ENCODE results near the gene KSR1. TPM values are rescaled to one million over a fixed set of nuclear protein-coding genes. Genes with fewer than 3 reads are reported as not detected.

The KSR1 gene
- total RNA-seq, 6 experiments from 2014 or later, result 5.9 to 12.9 (median 8.7) TPM

DNA sequence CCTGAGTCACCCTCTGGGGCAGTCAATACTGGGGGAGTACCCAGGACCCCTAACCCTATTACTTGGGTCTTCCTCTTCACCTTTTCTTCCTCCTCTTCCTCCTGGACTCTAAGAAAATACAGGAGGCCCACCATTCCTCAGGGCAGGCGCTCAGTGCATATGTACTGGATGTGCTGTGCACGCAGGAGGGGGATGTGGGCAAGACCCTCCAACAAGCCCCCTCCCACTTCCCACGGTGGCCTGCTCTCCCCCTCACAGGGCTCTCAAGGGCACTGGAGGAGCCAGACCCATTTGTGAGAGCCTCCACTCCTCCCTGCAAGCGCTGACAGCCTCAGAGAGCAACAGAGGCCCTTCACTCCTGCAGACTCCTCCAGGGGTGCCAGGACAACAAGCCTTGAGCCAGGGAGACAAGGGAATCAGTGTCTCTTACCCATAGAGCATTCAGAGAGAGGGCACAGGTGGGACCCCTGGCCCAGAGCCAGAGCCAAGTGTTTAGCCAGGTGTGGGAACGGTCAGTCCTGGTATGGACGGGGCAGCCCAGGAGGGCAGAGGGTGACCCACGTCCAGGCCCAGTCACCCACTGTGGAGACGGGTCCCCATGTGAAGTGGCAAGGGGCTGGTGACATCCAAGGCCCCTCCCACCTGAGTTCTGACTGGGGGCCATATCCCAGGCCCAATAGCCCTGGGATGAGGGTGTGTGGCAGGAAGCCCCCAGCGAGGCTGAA is 27.3 kb upstream of the KSR1 start:
- intact Hi-C loops (cut with DNase I), result no loop called here
- ATAC-seq, result no peak
- WGBS (ENCODE audit: insufficient coverage, low coverage, low lambda C conversion rate, missing lambda C conversion rate), result 100% methylated on average over 1 of the region's 9 CpGs

DNA sequence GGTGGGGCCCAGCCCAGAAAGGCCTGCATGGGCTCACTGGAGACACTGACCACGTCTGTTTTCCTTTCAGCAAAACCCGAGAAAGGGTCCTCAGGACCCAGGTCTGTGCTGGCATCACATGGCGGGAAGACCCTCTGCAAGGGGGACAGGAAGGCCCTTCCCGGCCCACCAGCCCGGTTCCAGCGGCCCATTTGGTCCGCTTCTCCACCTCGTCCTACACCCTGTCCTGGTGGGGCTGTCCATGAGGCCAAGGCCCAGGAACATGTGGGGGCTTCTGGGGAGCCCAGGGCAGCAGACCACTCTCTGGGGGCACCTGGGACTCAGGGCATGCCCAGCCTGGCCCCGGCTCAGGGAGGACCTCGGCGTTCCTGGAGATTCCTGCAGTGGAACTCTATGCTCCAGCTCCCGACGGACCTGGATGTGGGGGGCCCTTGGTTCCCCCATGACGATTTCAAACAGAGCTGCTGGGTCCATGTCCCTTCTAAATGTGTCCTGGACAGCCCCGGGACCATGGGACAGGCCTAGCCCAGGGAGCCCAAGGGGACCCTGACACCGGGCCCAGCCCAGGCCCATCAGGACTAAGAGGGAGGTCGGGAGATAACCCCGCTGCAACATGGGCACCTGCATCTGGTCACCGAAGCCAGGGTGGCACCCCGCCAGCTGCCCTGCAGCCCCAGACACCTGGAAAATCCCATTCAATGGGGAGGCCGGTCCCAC is 26.4 kb upstream of the KSR1 start:
- ATAC-seq, result no peak
- H3K4me1 ChIP-seq, result no peaks in the 10 kb centered on the region
- intact Hi-C loops (cut with DNase I), result no loop called here
- H3K9me3 ChIP-seq, result no peaks in the 10 kb centered on the region
- DNase-seq, result no peak
- H3K4me3 ChIP-seq, result no peak overlapping the region
- no peaks in the 10 kb centered on the region for H3K36me3 ChIP-seq
- WGBS (ENCODE audit: insufficient coverage, low coverage, low lambda C conversion rate, missing lambda C conversion rate), result no CpG with 5 or more reads among the region's 21 CpGs
- H3K27me3 ChIP-seq, result no peaks in the 10 kb centered on the region
- no peak overlapping the region for H3K27ac ChIP-seq
- TF ChIP-seq POLR2A (IDR thresholded peaks at IDR 0.05), result no peak
- TF ChIP-seq, protein P1, sequence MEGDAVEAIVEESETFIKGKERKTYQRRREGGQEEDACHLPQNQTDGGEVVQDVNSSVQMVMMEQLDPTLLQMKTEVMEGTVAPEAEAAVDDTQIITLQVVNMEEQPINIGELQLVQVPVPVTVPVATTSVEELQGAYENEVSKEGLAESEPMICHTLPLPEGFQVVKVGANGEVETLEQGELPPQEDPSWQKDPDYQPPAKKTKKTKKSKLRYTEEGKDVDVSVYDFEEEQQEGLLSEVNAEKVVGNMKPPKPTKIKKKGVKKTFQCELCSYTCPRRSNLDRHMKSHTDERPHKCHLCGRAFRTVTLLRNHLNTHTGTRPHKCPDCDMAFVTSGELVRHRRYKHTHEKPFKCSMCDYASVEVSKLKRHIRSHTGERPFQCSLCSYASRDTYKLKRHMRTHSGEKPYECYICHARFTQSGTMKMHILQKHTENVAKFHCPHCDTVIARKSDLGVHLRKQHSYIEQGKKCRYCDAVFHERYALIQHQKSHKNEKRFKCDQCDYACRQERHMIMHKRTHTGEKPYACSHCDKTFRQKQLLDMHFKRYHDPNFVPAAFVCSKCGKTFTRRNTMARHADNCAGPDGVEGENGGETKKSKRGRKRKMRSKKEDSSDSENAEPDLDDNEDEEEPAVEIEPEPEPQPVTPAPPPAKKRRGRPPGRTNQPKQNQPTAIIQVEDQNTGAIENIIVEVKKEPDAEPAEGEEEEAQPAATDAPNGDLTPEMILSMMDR (IDR thresholded peaks at IDR 0.05), result no peak

More for the DNA sequence above, 27.3 kb upstream of the KSR1 start:
- H3K4me1 ChIP-seq, result no peaks in the 10 kb centered on the region
- H3K27me3 ChIP-seq, result no peaks in the 10 kb centered on the region
- H3K4me3 ChIP-seq, result no peak overlapping the region
- no peak overlapping the region for H3K27ac ChIP-seq
- DNase-seq, result no peak
- no peak for TF ChIP-seq POLR2A (IDR thresholded peaks at IDR 0.05)
- TF ChIP-seq, protein P1 (IDR thresholded peaks at IDR 0.05), result no peak
- no peaks in the 10 kb centered on the region for H3K9me3 ChIP-seq
- no peaks in the 10 kb centered on the region for H3K36me3 ChIP-seq

DNA sequence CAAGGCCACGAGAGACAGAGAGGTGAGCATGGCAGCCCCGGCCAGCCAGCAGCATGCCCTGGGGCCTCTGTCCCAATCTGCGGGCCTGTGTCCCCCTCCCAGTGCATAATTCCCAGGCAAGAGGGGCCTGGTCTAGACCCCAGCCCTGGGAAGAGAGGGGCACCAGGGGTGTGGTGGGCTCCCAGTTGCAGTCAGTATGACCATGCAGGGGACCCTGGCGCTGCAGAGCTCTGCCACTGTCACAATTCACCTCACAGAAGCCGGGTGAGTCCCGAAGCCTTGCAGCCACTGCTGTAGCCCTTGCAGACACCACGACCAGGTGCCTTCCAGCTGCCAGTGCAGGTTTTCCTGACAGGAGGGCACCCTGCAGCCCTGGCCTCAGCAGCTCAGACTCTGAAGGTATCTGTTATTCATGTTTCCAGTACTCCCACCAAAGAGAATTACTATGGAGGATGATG is 25.8 kb upstream of the KSR1 start:
- Histone ChIP-seq H3K27ac (no peak overlapping the region), H3K27me3 (no peaks in the 10 kb centered on the region), H3K9me3 (no peaks in the 10 kb centered on the region), H3K4me1 (no peaks in the 10 kb centered on the region), H3K36me3 (no peaks in the 10 kb centered on the region), H3K4me3 (no peak overlapping the region)
- ATAC-seq (no peak), DNase-seq (no peak)
- WGBS (ENCODE audit: insufficient coverage, low coverage, low lambda C conversion rate, missing lambda C conversion rate), result no CpG with 5 or more reads among the region's 7 CpGs
- intact Hi-C loops (cut with DNase I), result no loop called here
- TF ChIP-seq POLR2A (IDR thresholded peaks at IDR 0.05), result no peak
- TF ChIP-seq, protein P1 (IDR thresholded peaks at IDR 0.05), result no peak

DNA sequence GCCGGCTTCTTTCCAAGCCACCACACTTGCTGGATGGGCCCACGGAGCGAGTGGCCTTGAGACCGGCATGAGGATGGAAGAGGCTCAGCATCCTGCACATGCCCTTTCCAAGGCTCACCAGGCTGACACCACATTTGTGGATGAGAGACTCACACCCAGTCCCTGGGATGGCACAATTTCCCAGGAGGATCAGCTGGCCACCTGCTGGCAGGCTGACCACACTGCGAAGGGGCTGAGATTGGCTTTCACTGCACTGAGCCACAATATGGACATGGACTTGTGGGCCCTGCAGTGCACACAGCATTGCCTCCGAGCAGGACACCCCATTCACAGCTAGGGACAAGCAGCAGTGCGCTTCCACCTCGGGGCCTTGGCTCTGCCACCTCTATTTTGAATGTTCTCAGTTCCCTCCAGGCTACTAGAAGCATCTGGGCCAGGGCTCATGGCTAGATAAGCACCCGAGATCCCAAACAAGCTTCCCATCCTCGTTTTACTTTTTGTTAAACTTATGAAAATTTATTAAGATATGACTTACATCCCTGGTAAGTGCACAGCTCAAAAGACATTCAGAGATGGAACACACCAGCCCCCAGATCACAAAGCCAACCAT is 25.3 kb upstream of the KSR1 start:
- Histone ChIP-seq H3K36me3 (no peaks in the 10 kb centered on the region), H3K27ac (no peak overlapping the region), H3K9me3 (no peaks in the 10 kb centered on the region), H3K4me1 (no peaks in the 10 kb centered on the region), H3K27me3 (no peaks in the 10 kb centered on the region), H3K4me3 (no peak overlapping the region)
- DNase-seq (peak in 1 of 3 donors; percentile 47), ATAC-seq (peak; percentile 65 to 92 (median 79))
- TF ChIP-seq, protein P1 (IDR thresholded peaks at IDR 0.05), result peak; percentile 49 to 68 (median 52)
- TF ChIP-seq POLR2A (IDR thresholded peaks at IDR 0.05), result no peak
- intact Hi-C loops (cut with DNase I), result no loop called here
- 55% methylated on average over 4 of the region's 10 CpGs for WGBS (ENCODE audit: insufficient coverage, low coverage, low lambda C conversion rate, missing lambda C conversion rate)
